Measurements from ENCODE around the gene SETD1A. TPM values are rescaled to one million over a fixed set of nuclear protein-coding genes. Genes with fewer than 3 reads are reported as not detected.

The SETD1A gene
- total and polyA plus RNA-seq, 2 donors from 2014 or later: 4.8 to 18.8 TPM

- TF ChIP-seq CTCF (IDR thresholded peaks at IDR 0.05; ENCODE audit: borderline replicate concordance, extremely low read depth, insufficient read depth): no peak
- H3K9me3 ChIP-seq (ENCODE audit: control insufficient read depth in 2 of 3, insufficient read depth in 1 of 3, low read length in 3 of 3): no peaks in the 10 kb centered on the region
- H3K4me1 ChIP-seq (ENCODE audit: control insufficient read depth in 2 of 3, insufficient read depth in 2 of 3, low read depth in 1 of 3, low read length in 3 of 3): peaks cover 0 to 9% (median 5%) of the 10 kb centered on the region in 3 donors
- peak overlapping the region in 1 of 3 donors; percentile 73 for H3K9ac ChIP-seq (ENCODE audit: low read length in 3 of 3)
- intact Hi-C loops (cut with DNase I): loop anchor here (10.0 kb wide), 1 partner anchor 458 kb away; the partner anchor contains the start of gene ZNF843
- no peaks in the 10 kb centered on the region for H3K27me3 ChIP-seq (ENCODE audit: control insufficient read depth, insufficient read depth, low read length)
- DNase-seq (peak in 1 of 5 donors; percentile 67), FAIRE-seq (no peak)
- H3K4me3 ChIP-seq (ENCODE audit: low read length in 3 of 3): peak overlapping the region in 1 of 3 donors; percentile 63
- no peak overlapping the region for H3K27ac ChIP-seq (ENCODE audit: low read depth in 2 of 2, low read length in 2 of 2)
- peaks cover 0 to 12% (median 0%) of the 10 kb centered on the region in 3 donors for H3K36me3 ChIP-seq (ENCODE audit: control insufficient read depth in 2 of 3, insufficient read depth in 3 of 3, low read length in 3 of 3)
Measured at GRCh38 chr16:30986129-30986991, 28.8 kb downstream of the SETD1A start.

- Histone ChIP-seq H3K27me3 (ENCODE audit: control insufficient read depth, insufficient read depth, low read length) (no peaks in the 10 kb centered on the region), H3K27ac (ENCODE audit: low read depth in 2 of 2, low read length in 2 of 2) (no peak overlapping the region), H3K9me3 (ENCODE audit: control insufficient read depth in 2 of 3, insufficient read depth in 1 of 3, low read length in 3 of 3) (no peaks in the 10 kb centered on the region), H3K9ac (ENCODE audit: low read length in 3 of 3) (no peak overlapping the region), H3K36me3 (ENCODE audit: control insufficient read depth in 2 of 3, insufficient read depth in 3 of 3, low read length in 3 of 3) (peaks cover 0 to 11% (median 0%) of the 10 kb centered on the region in 3 donors), H3K4me1 (ENCODE audit: control insufficient read depth in 2 of 3, insufficient read depth in 2 of 3, low read depth in 1 of 3, low read length in 3 of 3) (peaks cover 0 to 9% (median 5%) of the 10 kb centered on the region in 3 donors), H3K4me3 (ENCODE audit: low read length in 3 of 3) (no peak overlapping the region)
- no peak for TF ChIP-seq CTCF (IDR thresholded peaks at IDR 0.05; ENCODE audit: borderline replicate concordance, extremely low read depth, insufficient read depth)
- intact Hi-C loops (cut with DNase I): loop anchor here (10.0 kb wide), 1 partner anchor 457 kb away; the partner anchor contains the start of gene ZNF843
- DNase-seq (no peak), FAIRE-seq (no peak)
Measured at GRCh38 chr16:30987581-30988190, 30.1 kb downstream of the SETD1A start.

- no peak for DNase-seq
- no peak overlapping the region for H3K4me3 ChIP-seq (ENCODE audit: low read length in 3 of 3)
- peaks cover 0 to 9% (median 5%) of the 10 kb centered on the region in 3 donors for H3K4me1 ChIP-seq (ENCODE audit: control insufficient read depth in 2 of 3, insufficient read depth in 2 of 3, low read depth in 1 of 3, low read length in 3 of 3)
- H3K27me3 ChIP-seq (ENCODE audit: control insufficient read depth, insufficient read depth, low read length): no peaks in the 10 kb centered on the region
- H3K36me3 ChIP-seq (ENCODE audit: control insufficient read depth in 2 of 3, insufficient read depth in 3 of 3, low read length in 3 of 3): peaks cover 0 to 2% (median 0%) of the 10 kb centered on the region in 3 donors
- H3K27ac ChIP-seq (ENCODE audit: low read depth in 2 of 2, low read length in 2 of 2): no peak overlapping the region
- no peaks in the 10 kb centered on the region for H3K9me3 ChIP-seq (ENCODE audit: control insufficient read depth in 2 of 3, insufficient read depth in 1 of 3, low read length in 3 of 3)
- no peak for TF ChIP-seq CTCF (IDR thresholded peaks at IDR 0.05; ENCODE audit: borderline replicate concordance, extremely low read depth, insufficient read depth)
- intact Hi-C loops (cut with DNase I): loop anchor here (10.0 kb wide), 1 partner anchor 455 kb away; the partner anchor contains the start of gene ZNF843
- FAIRE-seq: no peak
- H3K9ac ChIP-seq (ENCODE audit: low read length in 3 of 3): no peak overlapping the region
Measured at GRCh38 chr16:30989469-30990047, 32.0 kb downstream of the SETD1A start.

Measured in kidney (tissue), 14 donors.